C4-2B (cell line): Measurements from ENCODE around the gene TMEM54.

Source experiments
- H3K27ac ChIP-seq: fragments of 450-650 bp; 2 replicates; pipeline ENCODE4 v1.5.1; 2017
- CTCF ChIP-seq: fragments of 450-650 bp; conservative IDR thresholded peaks from 2 replicates; pipeline ENCODE4 v1.5.1; 2017; ENCODE audit warnings: mild to moderate bottlenecking
- ZFX ChIP-seq: fragments of 450-650 bp; IDR thresholded peaks from 2 replicates; pipeline ENCODE4 v1.6.1; 2017

Gene TMEM54

GRCh38 chr1:32898056-32898455 lies 3.1 kb downstream of the TMEM54 start:
- no peak overlapping the region for H3K27ac ChIP-seq
- no peak for TF ChIP-seq CTCF
- TF ChIP-seq ZFX, result no peak

- no peak overlapping the region for H3K27ac ChIP-seq
- TF ChIP-seq ZFX (no peak), CTCF (no peak)
Measured at GRCh38 chr1:32897082-32898049, 3.8 kb downstream of the TMEM54 start.

- TF ChIP-seq ZFX (no peak), CTCF (no peak)
- H3K27ac ChIP-seq, result no peak overlapping the region
Measured at GRCh38 chr1:32896451-32896850, 4.7 kb downstream of the TMEM54 start.

GRCh38 chr1:32895325-32896215 lies 5.6 kb downstream of the TMEM54 start:
- no peak overlapping the region for H3K27ac ChIP-seq

GRCh38 chr1:32894681-32895080 lies 6.5 kb downstream of the TMEM54 start:
- H3K27ac ChIP-seq, result no peak overlapping the region
- TF ChIP-seq ZFX, result no peak
- TF ChIP-seq CTCF, result no peak

More at GRCh38 chr1:32895325-32896215, 5.6 kb downstream of the TMEM54 start:
- TF ChIP-seq CTCF (no peak), ZFX (no peak)

- H3K27ac ChIP-seq, result no peak overlapping the region
Measured at GRCh38 chr1:32894019-32894600, 7.1 kb downstream of the TMEM54 start.

More at GRCh38 chr1:32894019-32894600, 7.1 kb downstream of the TMEM54 start:
- no peak for TF ChIP-seq CTCF
- TF ChIP-seq ZFX, result no peak
